Measurements from ENCODE around the gene KCNT2.

DNA sequence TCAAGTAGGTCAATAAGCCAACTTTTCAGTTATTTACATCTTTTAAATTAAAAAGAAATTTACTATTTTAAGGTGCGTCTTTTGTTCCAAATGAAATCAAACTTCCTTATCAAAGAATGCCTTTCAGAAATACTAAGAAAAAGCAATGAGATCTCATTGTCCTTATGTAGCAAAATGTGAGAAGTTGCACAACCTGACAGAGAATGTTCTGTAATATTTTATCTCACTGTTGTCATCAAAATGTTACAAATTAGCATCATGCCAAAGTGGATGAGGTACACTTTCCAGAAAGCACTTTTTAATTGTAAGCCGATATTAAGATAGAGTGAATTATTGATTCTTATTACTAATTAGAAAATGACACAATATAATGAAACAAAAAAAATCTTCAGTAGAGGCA, 50.4 kb downstream of the KCNT2 start:
- TF ChIP-seq, protein P1, sequence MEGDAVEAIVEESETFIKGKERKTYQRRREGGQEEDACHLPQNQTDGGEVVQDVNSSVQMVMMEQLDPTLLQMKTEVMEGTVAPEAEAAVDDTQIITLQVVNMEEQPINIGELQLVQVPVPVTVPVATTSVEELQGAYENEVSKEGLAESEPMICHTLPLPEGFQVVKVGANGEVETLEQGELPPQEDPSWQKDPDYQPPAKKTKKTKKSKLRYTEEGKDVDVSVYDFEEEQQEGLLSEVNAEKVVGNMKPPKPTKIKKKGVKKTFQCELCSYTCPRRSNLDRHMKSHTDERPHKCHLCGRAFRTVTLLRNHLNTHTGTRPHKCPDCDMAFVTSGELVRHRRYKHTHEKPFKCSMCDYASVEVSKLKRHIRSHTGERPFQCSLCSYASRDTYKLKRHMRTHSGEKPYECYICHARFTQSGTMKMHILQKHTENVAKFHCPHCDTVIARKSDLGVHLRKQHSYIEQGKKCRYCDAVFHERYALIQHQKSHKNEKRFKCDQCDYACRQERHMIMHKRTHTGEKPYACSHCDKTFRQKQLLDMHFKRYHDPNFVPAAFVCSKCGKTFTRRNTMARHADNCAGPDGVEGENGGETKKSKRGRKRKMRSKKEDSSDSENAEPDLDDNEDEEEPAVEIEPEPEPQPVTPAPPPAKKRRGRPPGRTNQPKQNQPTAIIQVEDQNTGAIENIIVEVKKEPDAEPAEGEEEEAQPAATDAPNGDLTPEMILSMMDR (IDR thresholded peaks at IDR 0.05): no peak
- TF ChIP-seq POLR2A (IDR thresholded peaks at IDR 0.05; ENCODE audit: low read length) (no peak), CEBPB (IDR thresholded peaks at IDR 0.05) (peak; percentile 42 to 43; a peak in 2 of 4 replicates), JUN (IDR thresholded peaks at IDR 0.05) (no peak), CBX8 (IDR thresholded peaks at IDR 0.05) (no peak), MAFK (IDR thresholded peaks at IDR 0.05; ENCODE audit: partially characterized antibody) (no peak), EP300 (IDR thresholded peaks at IDR 0.05) (no peak)
- TF ChIP-seq, protein P2, sequence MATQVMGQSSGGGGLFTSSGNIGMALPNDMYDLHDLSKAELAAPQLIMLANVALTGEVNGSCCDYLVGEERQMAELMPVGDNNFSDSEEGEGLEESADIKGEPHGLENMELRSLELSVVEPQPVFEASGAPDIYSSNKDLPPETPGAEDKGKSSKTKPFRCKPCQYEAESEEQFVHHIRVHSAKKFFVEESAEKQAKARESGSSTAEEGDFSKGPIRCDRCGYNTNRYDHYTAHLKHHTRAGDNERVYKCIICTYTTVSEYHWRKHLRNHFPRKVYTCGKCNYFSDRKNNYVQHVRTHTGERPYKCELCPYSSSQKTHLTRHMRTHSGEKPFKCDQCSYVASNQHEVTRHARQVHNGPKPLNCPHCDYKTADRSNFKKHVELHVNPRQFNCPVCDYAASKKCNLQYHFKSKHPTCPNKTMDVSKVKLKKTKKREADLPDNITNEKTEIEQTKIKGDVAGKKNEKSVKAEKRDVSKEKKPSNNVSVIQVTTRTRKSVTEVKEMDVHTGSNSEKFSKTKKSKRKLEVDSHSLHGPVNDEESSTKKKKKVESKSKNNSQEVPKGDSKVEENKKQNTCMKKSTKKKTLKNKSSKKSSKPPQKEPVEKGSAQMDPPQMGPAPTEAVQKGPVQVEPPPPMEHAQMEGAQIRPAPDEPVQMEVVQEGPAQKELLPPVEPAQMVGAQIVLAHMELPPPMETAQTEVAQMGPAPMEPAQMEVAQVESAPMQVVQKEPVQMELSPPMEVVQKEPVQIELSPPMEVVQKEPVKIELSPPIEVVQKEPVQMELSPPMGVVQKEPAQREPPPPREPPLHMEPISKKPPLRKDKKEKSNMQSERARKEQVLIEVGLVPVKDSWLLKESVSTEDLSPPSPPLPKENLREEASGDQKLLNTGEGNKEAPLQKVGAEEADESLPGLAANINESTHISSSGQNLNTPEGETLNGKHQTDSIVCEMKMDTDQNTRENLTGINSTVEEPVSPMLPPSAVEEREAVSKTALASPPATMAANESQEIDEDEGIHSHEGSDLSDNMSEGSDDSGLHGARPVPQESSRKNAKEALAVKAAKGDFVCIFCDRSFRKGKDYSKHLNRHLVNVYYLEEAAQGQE (IDR thresholded peaks at IDR 0.05): no peak
- TF ChIP-seq, protein P3, sequence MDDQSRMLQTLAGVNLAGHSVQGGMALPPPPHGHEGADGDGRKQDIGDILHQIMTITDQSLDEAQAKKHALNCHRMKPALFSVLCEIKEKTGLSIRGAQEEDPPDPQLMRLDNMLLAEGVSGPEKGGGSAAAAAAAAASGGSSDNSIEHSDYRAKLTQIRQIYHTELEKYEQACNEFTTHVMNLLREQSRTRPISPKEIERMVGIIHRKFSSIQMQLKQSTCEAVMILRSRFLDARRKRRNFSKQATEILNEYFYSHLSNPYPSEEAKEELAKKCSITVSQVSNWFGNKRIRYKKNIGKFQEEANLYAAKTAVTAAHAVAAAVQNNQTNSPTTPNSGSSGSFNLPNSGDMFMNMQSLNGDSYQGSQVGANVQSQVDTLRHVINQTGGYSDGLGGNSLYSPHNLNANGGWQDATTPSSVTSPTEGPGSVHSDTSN (IDR thresholded peaks at IDR 0.05): no peak
- TF ChIP-seq, protein P4, sequence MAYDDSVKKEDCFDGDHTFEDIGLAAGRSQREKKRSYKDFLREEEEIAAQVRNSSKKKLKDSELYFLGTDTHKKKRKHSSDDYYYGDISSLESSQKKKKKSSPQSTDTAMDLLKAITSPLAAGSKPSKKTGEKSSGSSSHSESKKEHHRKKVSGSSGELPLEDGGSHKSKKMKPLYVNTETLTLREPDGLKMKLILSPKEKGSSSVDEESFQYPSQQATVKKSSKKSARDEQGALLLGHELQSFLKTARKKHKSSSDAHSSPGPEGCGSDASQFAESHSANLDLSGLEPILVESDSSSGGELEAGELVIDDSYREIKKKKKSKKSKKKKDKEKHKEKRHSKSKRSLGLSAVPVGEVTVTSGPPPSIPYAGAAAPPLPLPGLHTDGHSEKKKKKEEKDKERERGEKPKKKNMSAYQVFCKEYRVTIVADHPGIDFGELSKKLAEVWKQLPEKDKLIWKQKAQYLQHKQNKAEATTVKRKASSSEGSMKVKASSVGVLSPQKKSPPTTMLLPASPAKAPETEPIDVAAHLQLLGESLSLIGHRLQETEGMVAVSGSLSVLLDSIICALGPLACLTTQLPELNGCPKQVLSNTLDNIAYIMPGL (CRISPR knock-in tag; IDR thresholded peaks at IDR 0.05; ENCODE audit: borderline replicate concordance): no peak
- TF ChIP-seq, protein P5, sequence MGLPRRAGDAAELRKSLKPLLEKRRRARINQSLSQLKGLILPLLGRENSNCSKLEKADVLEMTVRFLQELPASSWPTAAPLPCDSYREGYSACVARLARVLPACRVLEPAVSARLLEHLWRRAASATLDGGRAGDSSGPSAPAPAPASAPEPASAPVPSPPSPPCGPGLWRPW (IDR thresholded peaks at IDR 0.05): no peak
- TF ChIP-seq, protein P6, sequence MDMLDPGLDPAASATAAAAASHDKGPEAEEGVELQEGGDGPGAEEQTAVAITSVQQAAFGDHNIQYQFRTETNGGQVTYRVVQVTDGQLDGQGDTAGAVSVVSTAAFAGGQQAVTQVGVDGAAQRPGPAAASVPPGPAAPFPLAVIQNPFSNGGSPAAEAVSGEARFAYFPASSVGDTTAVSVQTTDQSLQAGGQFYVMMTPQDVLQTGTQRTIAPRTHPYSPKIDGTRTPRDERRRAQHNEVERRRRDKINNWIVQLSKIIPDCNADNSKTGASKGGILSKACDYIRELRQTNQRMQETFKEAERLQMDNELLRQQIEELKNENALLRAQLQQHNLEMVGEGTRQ (IDR thresholded peaks at IDR 0.05): no peak

Measured in A549 (cell line).